SJCRH30 (cell line): ENCODE results near the gene ZDHHC13. TPM values are rescaled to one million over a fixed set of nuclear protein-coding genes. Genes with fewer than 3 reads are reported as not detected.

ENCODE experiments used
- DNase-seq, 2 experiments: peaks; one replicate each; pipeline ENCODE4 v3.0.0-alpha.2; 2015 to 2020
- H3K27ac ChIP-seq: fragments of 250-450 bp; sonication (Bioruptor Pico); 2 replicates; pipeline ENCODE4 v1.5.1; 2020; ENCODE audit warnings: mild to moderate bottlenecking, moderate library complexity
- H3K27me3 ChIP-seq: fragments of 250-450 bp; sonication (Bioruptor Pico); 2 replicates; pipeline ENCODE4 v1.5.1; 2020; ENCODE audit warnings: mild to moderate bottlenecking, moderate library complexity
- H3K36me3 ChIP-seq: fragments of 250-450 bp; sonication (Bioruptor Pico); 2 replicates; pipeline ENCODE4 v1.5.1; 2020; ENCODE audit warnings: mild to moderate bottlenecking, moderate library complexity
- H3K4me1 ChIP-seq: fragments of 250-450 bp; sonication (Bioruptor Pico); 2 replicates; pipeline ENCODE4 v1.5.1; 2020; ENCODE audit warnings: mild to moderate bottlenecking, moderate library complexity
- H3K4me3 ChIP-seq: fragments of 250-450 bp; sonication (Bioruptor Pico); 2 replicates; pipeline ENCODE4 v1.5.1; 2020; ENCODE audit warnings: mild to moderate bottlenecking, moderate library complexity
- H3K9me3 ChIP-seq: fragments of 250-450 bp; sonication (Bioruptor Pico); replicated peaks from 2 replicates; pipeline ENCODE4 v1.5.1; 2020; ENCODE audit warnings: mild to moderate bottlenecking, moderate library complexity
- total RNA-seq: library from RNA; depleted of rRNA; stranded (reverse); fragments of >200 nt; shearing (Covaris generic); gene quantifications from 2 replicates; pipeline ENCODE4 v1.2.3, GENCODE V29; 2014; rRNA removed

Gene ZDHHC13
- total RNA-seq, 1 experiment from 2014 or later = 46.8 TPM

GRCh38 chr11:19218786-19219460 is 102.0 kb downstream of the ZDHHC13 start:
- Histone ChIP-seq H3K4me3 (no peak overlapping the region), H3K4me1 (peaks cover 37% of the 10 kb centered on the region), H3K27ac (peak overlapping the region; percentile 38), H3K9me3 (no peaks in the 10 kb centered on the region; the same call in 1 of the 2 replicates), H3K27me3 (no peaks in the 10 kb centered on the region), H3K36me3 (peaks cover 15% of the 10 kb centered on the region)
- peak; percentile 92 to 93 for DNase-seq

DNA sequence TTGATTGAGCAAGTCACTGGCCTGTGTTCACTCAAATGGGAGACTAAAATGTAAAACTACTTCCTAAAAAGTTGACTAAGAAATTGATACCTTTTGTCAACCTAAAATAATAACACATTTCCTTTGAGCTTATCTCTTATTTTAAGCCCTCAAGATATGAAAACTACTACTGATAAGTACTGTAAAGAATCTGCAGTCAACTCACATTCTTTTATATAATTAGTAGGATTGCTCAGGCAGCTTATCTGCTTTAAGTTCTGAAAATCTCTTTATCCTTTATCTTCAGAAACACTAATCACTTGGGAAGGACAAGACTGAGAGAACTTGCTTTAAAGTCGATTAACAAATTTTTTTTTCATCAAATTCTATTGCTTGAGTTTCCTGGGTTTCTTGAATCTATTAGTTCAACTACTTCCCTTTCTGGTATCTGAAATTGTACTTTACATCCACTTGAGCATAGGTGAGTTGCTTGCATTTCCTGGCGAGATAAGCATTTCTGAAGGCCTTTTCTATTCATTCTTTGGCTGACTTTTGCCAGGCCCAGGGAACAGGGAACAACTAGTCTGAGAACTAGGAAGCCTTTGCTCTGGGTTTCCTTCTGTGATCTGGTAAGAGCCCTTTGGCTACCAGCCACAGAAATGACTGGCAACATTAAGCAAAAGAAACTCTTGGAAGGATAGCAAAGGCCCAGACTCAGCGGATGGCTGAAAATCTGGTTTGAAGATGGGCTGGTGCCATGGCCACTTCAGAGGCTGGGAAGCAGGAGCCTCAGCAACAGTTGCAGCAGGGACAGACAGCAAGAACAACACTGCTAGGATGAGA is 104.1 kb downstream of the ZDHHC13 start:
- peaks cover 30% of the 10 kb centered on the region for H3K36me3 ChIP-seq
- H3K4me1 ChIP-seq = peaks cover 46% of the 10 kb centered on the region
- no peak overlapping the region for H3K27ac ChIP-seq
- no peaks in the 10 kb centered on the region; the same call in 1 of the 2 replicates for H3K9me3 ChIP-seq
- H3K4me3 ChIP-seq = no peak overlapping the region
- H3K27me3 ChIP-seq = no peaks in the 10 kb centered on the region
- DNase-seq = no peak

DNA sequence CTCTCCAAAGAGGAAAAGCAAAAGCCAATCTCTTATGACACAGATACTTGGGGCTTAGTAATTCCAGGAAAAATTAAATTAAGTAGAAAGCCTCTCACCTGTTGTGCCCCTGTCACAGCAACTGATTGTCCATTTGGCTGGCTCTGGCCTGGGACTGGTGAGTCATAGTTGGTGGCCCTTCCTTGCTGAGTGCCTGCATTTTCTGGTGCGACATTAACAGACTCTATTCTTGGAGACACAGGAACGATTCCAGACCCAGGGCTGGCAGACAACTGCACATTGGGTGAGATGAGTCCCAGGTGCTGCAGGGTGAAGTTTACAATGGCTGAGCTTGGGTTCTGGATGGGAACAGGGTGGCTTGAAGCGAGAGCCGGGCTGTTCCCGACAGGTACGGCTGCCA is 108.2 kb downstream of the ZDHHC13 start:
- Histone ChIP-seq H3K4me1 (peaks cover 40% of the 10 kb centered on the region), H3K27me3 (no peaks in the 10 kb centered on the region), H3K4me3 (no peak overlapping the region), H3K9me3 (no peaks in the 10 kb centered on the region), H3K36me3 (peaks cover 57% of the 10 kb centered on the region), H3K27ac (peak overlapping the region; percentile 9; the same call in 1 of the 2 replicates)
- DNase-seq = peak; percentile 38 to 64

GRCh38 chr11:19225581-19225980 is 108.6 kb downstream of the ZDHHC13 start:
- no peak overlapping the region for H3K4me3 ChIP-seq
- no peak for DNase-seq
- no peaks in the 10 kb centered on the region for H3K9me3 ChIP-seq
- H3K27me3 ChIP-seq = no peaks in the 10 kb centered on the region
- H3K27ac ChIP-seq = peak overlapping the region; percentile 6; the same call in 1 of the 2 replicates
- H3K4me1 ChIP-seq = peaks cover 44% of the 10 kb centered on the region
- H3K36me3 ChIP-seq = peaks cover 62% of the 10 kb centered on the region

Other genes starting within 250 kb of the ZDHHC13 start
- gene MRGPRX1, start 177.8 kb upstream of the ZDHHC13 start, total RNA-seq = not detected in 2 replicates
- gene MRGPRX2, start 56.5 kb upstream of the ZDHHC13 start, total RNA-seq = not detected in 2 replicates
- gene CSRP3, start 84.8 kb downstream of the ZDHHC13 start, total RNA-seq = 4.5 and 4.6 TPM in 2 replicates
- 13.8 and 17.7 TPM in 2 replicates for gene E2F8, start 123.8 kb downstream of the ZDHHC13 start, total RNA-seq